ENCODE data around the gene SLC66A1. TPM values are rescaled to one million over a fixed set of nuclear protein-coding genes. Genes with fewer than 3 reads are reported as not detected.
"Not testable (repeated sequence)": the region's sequence is repeated elsewhere in the genome, so short reads cannot be mapped to it uniquely, and the experiment has no call there.

SLC66A1 gene
- total RNA-seq, 1 experiment from 2014 or later: 14.1 TPM

- Mint-ChIP-seq H3K9me3 (peaks cover 9% of the 10 kb centered on the region; the same call in 1 of the 2 replicates), H3K27me3 (ENCODE audit: low read depth) (peaks cover 38% of the 10 kb centered on the region), H3K4me3 (peak overlapping the region; percentile 60), H3K4me1 (peaks cover 6% of the 10 kb centered on the region), H3K27ac (no peak overlapping the region), H3K36me3 (peaks cover 3% of the 10 kb centered on the region; the same call in 1 of the 2 replicates)
- CTCF ChIA-PET: interaction anchor here (0.6 to 2.0 kb wide), 6 partner anchors 18 to 427 kb away, joined by 3 to 11 read pairs (median 4); partner anchors contain the start of gene CAPZB
- POLR2A ChIA-PET: no interaction called here
- no peak for ATAC-seq
- no peak for TF ChIP-seq ZMAT4 (CRISPR knock-in tag; IDR thresholded peaks at IDR 0.05)
- TF ChIP-seq ARID4B (CRISPR knock-in tag; IDR thresholded peaks at IDR 0.05; ENCODE audit: borderline replicate concordance): no peak
- TF ChIP-seq E2F1 (CRISPR knock-in tag; IDR thresholded peaks at IDR 0.05): no peak
- no peak for TF ChIP-seq GRHL2 (CRISPR knock-in tag; IDR thresholded peaks at IDR 0.05; ENCODE audit: insufficient replicate concordance, severe bottlenecking)
- TF ChIP-seq ETV6 (CRISPR knock-in tag; IDR thresholded peaks at IDR 0.05): no peak
- TF ChIP-seq NFATC4 (CRISPR knock-in tag; IDR thresholded peaks at IDR 0.05): no peak
- no peak for TF ChIP-seq PRDM15 (CRISPR knock-in tag; IDR thresholded peaks at IDR 0.05)
- TF ChIP-seq JUN (CRISPR knock-in tag; IDR thresholded peaks at IDR 0.05): no peak
- no peak for TF ChIP-seq ZBTB43 (CRISPR knock-in tag; IDR thresholded peaks at IDR 0.05)
- no peak for DNase-seq (ENCODE audit: low spot score)
Measured at GRCh38 chr1:19287436-19288185, 24.5 kb upstream of the SLC66A1 start.

- H3K36me3 Mint-ChIP-seq, H3K4me1 Mint-ChIP-seq, H3K27ac Mint-ChIP-seq, POLR2A ChIA-PET: not testable (repeated sequence)
- H3K9me3 Mint-ChIP-seq: peaks cover 15% of the 10 kb centered on the region
- H3K27me3 Mint-ChIP-seq (ENCODE audit: low read depth): peaks cover 38% of the 10 kb centered on the region
- peak within 1 kb of the TSS; percentile 62 for H3K4me3 Mint-ChIP-seq
- CTCF ChIA-PET: interaction anchor here (0.6 to 2.0 kb wide), 7 partner anchors 19 to 428 kb away, joined by 3 to 11 read pairs (median 4); no protein-coding TSS in a partner anchor
- ATAC-seq: peak; percentile 83
- peak; percentile 61 for DNase-seq (ENCODE audit: low spot score)
- 0 out of 2 replicates have a peak, but pooled peaks have one; percentile 40 for TF ChIP-seq ARID4B (CRISPR knock-in tag; IDR thresholded peaks at IDR 0.05; ENCODE audit: borderline replicate concordance)
- TF ChIP-seq ZNF219 (CRISPR knock-in tag; IDR thresholded peaks at IDR 0.05; ENCODE audit: borderline replicate concordance): peak; percentile 39; the same call in 1 of the 2 replicates
- TF ChIP-seq USF1 (CRISPR knock-in tag; IDR thresholded peaks at IDR 0.05): peak; percentile 42; the same call in 1 of the 2 replicates
- TF ChIP-seq MYBL2 (CRISPR knock-in tag; IDR thresholded peaks at IDR 0.05): 0 out of 2 replicates have a peak, but pooled peaks have one; percentile 34
- TF ChIP-seq MAX (CRISPR knock-in tag; IDR thresholded peaks at IDR 0.05): peak; percentile 91
Measured at GRCh38 chr1:19288324-19289241, 23.5 kb upstream of the SLC66A1 start, which contains the start of gene AKR7A3. Gene AKR7A3 (minus strand): TSS chr1:19288770. CDS start chr1:19288709, 61 bp downstream.

All from WTC11 (cell line).